Karpas-422 (cell line): ENCODE data around the gene HELT. TPM values are rescaled to one million over a fixed set of nuclear protein-coding genes. Genes with fewer than 3 reads are reported as not detected.

Experiments
- DNase-seq: peaks from one replicate; pipeline ENCODE4 v3.0.0-alpha.2; 2015
- H2AFZ ChIP-seq: fragments of 200-600 bp; sonication (generic); 2 replicates; pipeline ENCODE4 v1.6.1; 2014; ENCODE audit warnings: antibody characterized with exemption, low read length, mixed read lengths
- H3K27ac ChIP-seq: fragments of 200-600 bp; sonication (generic); 2 replicates; pipeline ENCODE4 v1.5.1; 2014; ENCODE audit warnings: mild to moderate bottlenecking, low read length, moderate library complexity
- H3K27me3 ChIP-seq: fragments of 200-600 bp; sonication (generic); 2 replicates; pipeline ENCODE4 v1.6.1; 2014; ENCODE audit warnings: low read length, mixed read lengths
- H3K36me3 ChIP-seq: fragments of 200-600 bp; sonication (generic); 2 replicates; pipeline ENCODE4 v1.6.1; 2014; ENCODE audit warnings: low read length, mixed read lengths; ENCODE audit not compliant: insufficient read depth
- H3K4me1 ChIP-seq: fragments of 200-600 bp; sonication (generic); 2 replicates; pipeline ENCODE4 v1.6.1; 2014; ENCODE audit warnings: mild to moderate bottlenecking, low read length, mixed read lengths
- H3K4me2 ChIP-seq: fragments of 200-600 bp; sonication (generic); 2 replicates; pipeline ENCODE4 v1.6.1; 2014; ENCODE audit warnings: low read length, low read depth, mild to moderate bottlenecking; ENCODE audit not compliant: poor library complexity, severe bottlenecking
- H3K4me3 ChIP-seq: fragments of 200-600 bp; sonication (generic); 2 replicates; pipeline ENCODE4 v1.5.1; 2014; ENCODE audit warnings: mild to moderate bottlenecking, antibody characterized with exemption, low read length, mixed read lengths
- H3K79me2 ChIP-seq: fragments of 200-600 bp; sonication (generic); 2 replicates; pipeline ENCODE4 v1.6.1; 2014; ENCODE audit warnings: mild to moderate bottlenecking, low read length, mixed read lengths
- H3K9ac ChIP-seq: fragments of 200-600 bp; sonication (generic); 2 replicates; pipeline ENCODE4 v1.6.0; 2014; ENCODE audit warnings: low read length
- H3K9me2 ChIP-seq: fragments of 200-600 bp; sonication (generic), shearing (Covaris generic); replicated peaks from 2 replicates; pipeline ENCODE4 v1.6.0; 2014; ENCODE audit warnings: mild to moderate bottlenecking, low read length, moderate library complexity; ENCODE audit not compliant: insufficient read depth
- H3K9me3 ChIP-seq: fragments of 300-700, 200-600 bp; sonication (generic); 2 replicates; pipeline ENCODE4 v1.6.1; 2014; ENCODE audit warnings: low read length, mixed read lengths
- H4K20me1 ChIP-seq: fragments of 200-600 bp; sonication (generic); 2 replicates; pipeline ENCODE4 v1.6.1; 2014; ENCODE audit warnings: mild to moderate bottlenecking, antibody characterized with exemption, low read length, low read depth; ENCODE audit not compliant: insufficient read depth
- total RNA-seq: library from RNA; depleted of rRNA; stranded (reverse); fragments of >200 nt; shearing (Covaris generic); gene quantifications from 2 replicates; pipeline ENCODE4 v1.2.3, GENCODE V29; 2014; ENCODE audit warnings: low replicate concordance

The HELT gene
- total RNA-seq, 1 experiment from 2014 or later: not detected

- Histone ChIP-seq H3K27ac (no peak overlapping the region), H3K4me2 (no peak overlapping the region), H3K36me3 (no peaks in the 10 kb centered on the region), H2AFZ (no peak overlapping the region), H3K27me3 (no peaks in the 10 kb centered on the region), H3K4me3 (no peak overlapping the region), H4K20me1 (no peaks in the 10 kb centered on the region), H3K9ac (no peak overlapping the region), H3K79me2 (no peaks in the 10 kb centered on the region), H3K9me2 (no peaks in the 10 kb centered on the region), H3K9me3 (no peaks in the 10 kb centered on the region), H3K4me1 (no peaks in the 10 kb centered on the region)
- DNase-seq: peak; percentile 43
Observed at GRCh38 chr4:185011408-185011807, 6.9 kb upstream of the HELT start.

DNA sequence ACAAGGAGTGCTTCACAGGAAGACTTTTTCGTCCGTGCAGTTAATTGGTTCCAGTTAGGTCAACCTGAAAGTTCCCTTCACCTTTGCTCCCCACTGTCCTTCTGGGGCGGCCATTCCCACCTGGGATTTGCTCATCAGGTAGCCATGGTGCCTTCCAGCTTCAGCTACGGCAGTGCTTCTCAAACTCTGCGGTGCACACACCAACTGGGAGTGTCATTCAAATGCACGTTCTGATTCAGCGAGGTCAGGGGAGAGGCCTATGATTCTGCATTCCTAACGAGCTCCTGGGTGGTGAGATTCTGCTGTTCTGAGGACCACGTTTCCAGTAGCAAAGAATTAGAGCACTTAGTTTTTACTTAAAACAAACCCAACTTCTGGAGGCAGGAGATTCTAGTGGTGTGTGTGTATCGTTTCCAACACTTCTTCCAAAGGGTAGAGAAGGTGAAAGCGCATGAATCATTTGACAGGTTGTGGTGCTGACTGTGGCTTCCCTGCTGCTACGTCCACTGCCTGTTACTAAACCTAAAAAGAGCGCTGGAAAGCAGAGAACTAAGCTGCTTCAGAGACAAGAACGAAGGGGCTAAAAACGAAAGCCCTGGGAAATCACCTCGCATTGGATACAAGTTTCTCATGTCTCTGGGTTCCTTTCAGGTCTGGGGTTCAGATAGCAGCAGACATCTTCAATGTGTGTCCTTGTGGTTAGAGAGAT, 4.7 kb upstream of the HELT start:
- no peaks in the 10 kb centered on the region for H3K9me3 ChIP-seq
- H3K9ac ChIP-seq: no peak overlapping the region
- H3K9me2 ChIP-seq: no peaks in the 10 kb centered on the region
- no peaks in the 10 kb centered on the region for H3K36me3 ChIP-seq
- no peaks in the 10 kb centered on the region for H4K20me1 ChIP-seq
- no peak overlapping the region for H3K4me3 ChIP-seq
- H3K27me3 ChIP-seq: no peaks in the 10 kb centered on the region
- DNase-seq: no peak
- no peak overlapping the region for H3K4me2 ChIP-seq
- no peak overlapping the region for H2AFZ ChIP-seq
- H3K4me1 ChIP-seq: no peaks in the 10 kb centered on the region
- no peak overlapping the region for H3K27ac ChIP-seq
- H3K79me2 ChIP-seq: no peaks in the 10 kb centered on the region

DNA sequence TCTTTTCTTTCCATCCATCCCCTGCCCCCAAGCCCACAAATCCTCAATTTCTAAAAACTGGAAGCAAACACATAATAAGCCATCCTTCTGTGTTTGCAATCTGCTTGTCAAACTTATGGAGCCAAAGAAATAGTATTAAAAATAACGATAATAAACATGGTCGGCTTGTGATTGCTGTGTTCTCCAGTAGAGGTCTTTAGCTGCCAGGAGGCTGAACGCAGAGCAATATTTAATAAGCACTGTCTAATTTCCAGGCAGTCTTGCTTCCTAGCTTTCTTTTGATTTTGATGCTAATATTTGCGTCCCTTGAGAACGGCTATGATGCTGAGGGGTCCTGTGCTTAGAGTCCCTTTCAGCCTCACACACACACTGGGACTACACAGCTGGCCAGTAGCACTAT, 3.2 kb upstream of the HELT start:
- no peaks in the 10 kb centered on the region for H3K36me3 ChIP-seq
- H3K9ac ChIP-seq: no peak overlapping the region
- no peak overlapping the region for H3K4me2 ChIP-seq
- H3K27me3 ChIP-seq: no peaks in the 10 kb centered on the region
- H3K9me3 ChIP-seq: no peaks in the 10 kb centered on the region
- H3K9me2 ChIP-seq: no peaks in the 10 kb centered on the region
- H3K27ac ChIP-seq: no peak overlapping the region
- no peaks in the 10 kb centered on the region for H4K20me1 ChIP-seq
- no peaks in the 10 kb centered on the region for H3K4me1 ChIP-seq
- H3K4me3 ChIP-seq: no peak overlapping the region
- DNase-seq: no peak
- no peaks in the 10 kb centered on the region for H3K79me2 ChIP-seq
- H2AFZ ChIP-seq: no peak overlapping the region

GRCh38 chr4:185016101-185016940, 2.0 kb upstream of the HELT start:
- Histone ChIP-seq H3K27ac (no peak overlapping the region), H3K27me3 (no peaks in the 10 kb centered on the region), H4K20me1 (no peaks in the 10 kb centered on the region), H3K36me3 (no peaks in the 10 kb centered on the region), H3K4me3 (no peak overlapping the region), H2AFZ (no peak overlapping the region), H3K9ac (no peak overlapping the region), H3K9me2 (no peaks in the 10 kb centered on the region), H3K79me2 (no peaks in the 10 kb centered on the region), H3K4me1 (no peaks in the 10 kb centered on the region), H3K4me2 (no peak overlapping the region), H3K9me3 (no peaks in the 10 kb centered on the region)
- no peak for DNase-seq

DNA sequence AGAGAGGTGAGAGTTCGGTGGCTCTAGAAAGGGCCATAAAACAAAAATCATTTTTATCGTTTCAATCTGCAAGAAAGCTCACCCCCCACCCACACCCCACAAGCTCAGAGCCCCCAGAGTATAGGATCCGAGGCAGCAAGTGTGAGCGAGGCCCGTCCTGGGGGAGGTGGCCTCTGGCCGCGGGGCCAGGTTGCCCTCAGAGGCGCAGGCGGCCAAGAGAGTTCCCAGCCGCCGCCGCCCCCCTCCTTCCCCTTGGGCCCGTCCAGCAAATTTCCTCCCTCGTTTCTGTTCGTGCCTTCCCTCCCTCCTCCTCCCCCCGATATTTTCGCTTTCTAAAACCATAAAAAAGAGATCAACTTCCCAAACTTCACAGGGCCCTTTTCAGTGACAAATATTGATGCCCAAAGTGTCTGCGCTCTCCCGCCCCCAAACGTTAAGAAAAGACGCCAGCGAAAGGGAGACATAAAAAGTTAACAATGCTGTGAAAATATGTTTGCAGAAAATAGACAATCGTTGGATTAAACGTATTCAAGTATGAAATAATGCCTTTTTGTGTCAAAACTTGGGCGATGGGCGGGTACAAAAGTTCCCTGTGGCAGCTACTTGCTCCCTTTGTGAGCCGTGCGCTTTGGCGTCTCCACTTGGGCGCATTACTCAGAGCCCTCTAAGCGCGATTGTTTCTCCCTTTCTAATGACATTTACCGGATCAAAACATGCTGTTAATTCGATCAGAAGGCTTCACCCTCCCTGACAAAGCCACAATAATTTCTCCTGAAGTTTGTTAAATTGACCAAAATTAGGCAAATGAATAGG, 1.1 kb upstream of the HELT start:
- H3K4me2 ChIP-seq: no peak overlapping the region
- H3K9me2 ChIP-seq: no peaks in the 10 kb centered on the region
- H2AFZ ChIP-seq: no peak overlapping the region
- no peaks in the 10 kb centered on the region for H3K9me3 ChIP-seq
- H3K27me3 ChIP-seq: no peaks in the 10 kb centered on the region
- no peak overlapping the region for H3K9ac ChIP-seq
- H4K20me1 ChIP-seq: no peaks in the 10 kb centered on the region
- DNase-seq: no peak
- no peaks in the 10 kb centered on the region for H3K79me2 ChIP-seq
- no peak overlapping the region for H3K27ac ChIP-seq
- no peak overlapping the region for H3K4me3 ChIP-seq
- H3K4me1 ChIP-seq: no peaks in the 10 kb centered on the region
- H3K36me3 ChIP-seq: no peaks in the 10 kb centered on the region

- no peak overlapping the region for H3K27ac ChIP-seq
- no peaks in the 10 kb centered on the region for H3K4me1 ChIP-seq
- no peaks in the 10 kb centered on the region for H4K20me1 ChIP-seq
- no peak for DNase-seq
- no peaks in the 10 kb centered on the region for H3K9me2 ChIP-seq
- no peak overlapping the region for H2AFZ ChIP-seq
- H3K4me2 ChIP-seq: no peak overlapping the region
- no peak overlapping the region for H3K9ac ChIP-seq
- H3K27me3 ChIP-seq: no peaks in the 10 kb centered on the region
- no peaks in the 10 kb centered on the region for H3K9me3 ChIP-seq
- no peak overlapping the region for H3K4me3 ChIP-seq
- H3K79me2 ChIP-seq: no peaks in the 10 kb centered on the region
- H3K36me3 ChIP-seq: no peaks in the 10 kb centered on the region
Observed at GRCh38 chr4:185018834-185019455, 655 bp downstream of the HELT start.

GRCh38 chr4:185019456-185020292, 1.4 kb downstream of the HELT start:
- Histone ChIP-seq H3K4me3 (no peak overlapping the region), H3K9ac (no peak overlapping the region), H4K20me1 (no peaks in the 10 kb centered on the region), H3K4me2 (no peak overlapping the region), H3K9me2 (no peaks in the 10 kb centered on the region), H3K9me3 (no peaks in the 10 kb centered on the region), H2AFZ (no peak overlapping the region), H3K27me3 (no peaks in the 10 kb centered on the region), H3K4me1 (no peaks in the 10 kb centered on the region), H3K36me3 (no peaks in the 10 kb centered on the region), H3K27ac (no peak overlapping the region), H3K79me2 (no peaks in the 10 kb centered on the region)
- DNase-seq: no peak
